Endodermal cell (in vitro differentiated cells): ENCODE results near the gene NFIC. TPM values are rescaled to one million over a fixed set of nuclear protein-coding genes. Genes with fewer than 3 reads are reported as not detected.
A peak's percentile ranks its signal among the peaks of the same experiment; 100 is the strongest.

Experiments used
- DNase-seq: peaks from one replicate; pipeline ENCODE4 v3.0.0-alpha.2; 2017
- H3K27ac ChIP-seq: 2 replicates; pipeline ENCODE4 v1.5.1; 2013; ENCODE audit warnings: mild to moderate bottlenecking, low read depth, low read length, moderate library complexity
- H3K27me3 ChIP-seq: 2 replicates; pipeline ENCODE4 v1.6.1; 2013; ENCODE audit warnings: mild to moderate bottlenecking, low read length, moderate library complexity; ENCODE audit not compliant: insufficient read depth, control insufficient read depth, poor library complexity, severe bottlenecking
- H3K36me3 ChIP-seq: 2 replicates; pipeline ENCODE4 v1.7.0; 2013; ENCODE audit warnings: mild to moderate bottlenecking, low read length, moderate library complexity; ENCODE audit not compliant: control insufficient read depth, insufficient read depth
- H3K4me1 ChIP-seq: one replicate; pipeline ENCODE4 v1.7.0; 2013; ENCODE audit warnings: low read length; ENCODE audit not compliant: control insufficient read depth, insufficient read depth
- H3K4me3 ChIP-seq: 2 replicates; pipeline ENCODE4 v1.5.1; 2013; ENCODE audit warnings: mild to moderate bottlenecking, low read length, moderate library complexity
- H3K9ac ChIP-seq: 2 replicates; pipeline ENCODE4 v1.6.1; 2013; ENCODE audit warnings: mild to moderate bottlenecking, low read length, moderate library complexity; ENCODE audit not compliant: poor library complexity, severe bottlenecking; ENCODE audit errors: extremely low read depth
- H3K9me3 ChIP-seq: 2 replicates; pipeline ENCODE4 v1.6.1; 2013; ENCODE audit warnings: mild to moderate bottlenecking, low read length, moderate library complexity; ENCODE audit not compliant: control insufficient read depth
- H3K27ac Mint-ChIP-seq: 2 replicates; pipeline ENCODE4 v1.8.0; 2020; ENCODE audit warnings: mixed read lengths
- H3K27me3 Mint-ChIP-seq: 2 replicates; pipeline ENCODE4 v1.8.0; 2021; ENCODE audit warnings: mild to moderate bottlenecking, mixed read lengths; ENCODE audit not compliant: insufficient read depth
- H3K36me3 Mint-ChIP-seq: 2 replicates; pipeline ENCODE4 v1.8.0; 2020; ENCODE audit warnings: low read depth, mixed read lengths
- H3K4me1 Mint-ChIP-seq: 2 replicates; pipeline ENCODE4 v1.8.0; 2020; ENCODE audit warnings: mixed read lengths
- H3K4me3 Mint-ChIP-seq: 2 replicates; pipeline ENCODE4 v1.8.0; 2020; ENCODE audit warnings: mild to moderate bottlenecking, moderate library complexity, mixed read lengths
- H3K9me3 Mint-ChIP-seq: 2 replicates; pipeline ENCODE4 v1.8.0; 2020; ENCODE audit warnings: mild to moderate bottlenecking, mixed read lengths
- WGBS, 2 experiments: methylation state at CpG; one replicate each; pipeline versions ENCODE4 v1.1.5 to v1.1.7; 2013; ENCODE audit warnings: missing lambda C conversion rate in 2 of 2, mixed read lengths in 1 of 2; ENCODE audit not compliant: insufficient coverage in 1 of 2, insufficient read length in 1 of 2; 5-methylcytosine and 5-hydroxymethylcytosine counted together
- total RNA-seq, 2 donors: library from RNA; stranded (reverse); fragmentation: NEBNext Ultra II Directional in 1 of 2; extraction: Animal tissue kit (Norgen Biotek cat#: 25700) in 1 of 2; gene quantifications; 2 replicates in 1 of 2; 3 replicates in 1 of 2; pipeline ENCODE4 v1.2.1, GENCODE V29; 2021
- TF ChIP-seq, protein P1 (sequence below): fragments of 200-600 bp; sonication (generic); conservative IDR thresholded peaks from 2 replicates; pipeline ENCODE4 v1.5.0; 2021; ENCODE audit warnings: antibody characterized with exemption, mild to moderate bottlenecking

Gene NFIC
- total RNA-seq, 2 donors from 2014 or later, result 5.2 to 6.6 TPM

- Histone ChIP-seq H3K36me3 (no peaks in the 10 kb centered on the region), H3K9me3 (peaks cover 4% of the 10 kb centered on the region), H3K4me3 (no peak overlapping the region), H3K27me3 (no peaks in the 10 kb centered on the region), H3K27ac (no peak overlapping the region), H3K9ac (no peak overlapping the region), H3K4me1 (no peaks in the 10 kb centered on the region)
- WGBS, 2 experiments, result 89 to 92% methylated on average over 20 to 60 of the region's 62 CpGs
- DNase-seq, result peak; percentile 60
- Mint-ChIP-seq H3K9me3 (peaks cover 7% of the 10 kb centered on the region), H3K27ac (no peak overlapping the region), H3K36me3 (no peaks in the 10 kb centered on the region), H3K27me3 (peaks cover 9% of the 10 kb centered on the region), H3K4me1 (no peaks in the 10 kb centered on the region), H3K4me3 (no peak overlapping the region)
- TF ChIP-seq, protein P1, sequence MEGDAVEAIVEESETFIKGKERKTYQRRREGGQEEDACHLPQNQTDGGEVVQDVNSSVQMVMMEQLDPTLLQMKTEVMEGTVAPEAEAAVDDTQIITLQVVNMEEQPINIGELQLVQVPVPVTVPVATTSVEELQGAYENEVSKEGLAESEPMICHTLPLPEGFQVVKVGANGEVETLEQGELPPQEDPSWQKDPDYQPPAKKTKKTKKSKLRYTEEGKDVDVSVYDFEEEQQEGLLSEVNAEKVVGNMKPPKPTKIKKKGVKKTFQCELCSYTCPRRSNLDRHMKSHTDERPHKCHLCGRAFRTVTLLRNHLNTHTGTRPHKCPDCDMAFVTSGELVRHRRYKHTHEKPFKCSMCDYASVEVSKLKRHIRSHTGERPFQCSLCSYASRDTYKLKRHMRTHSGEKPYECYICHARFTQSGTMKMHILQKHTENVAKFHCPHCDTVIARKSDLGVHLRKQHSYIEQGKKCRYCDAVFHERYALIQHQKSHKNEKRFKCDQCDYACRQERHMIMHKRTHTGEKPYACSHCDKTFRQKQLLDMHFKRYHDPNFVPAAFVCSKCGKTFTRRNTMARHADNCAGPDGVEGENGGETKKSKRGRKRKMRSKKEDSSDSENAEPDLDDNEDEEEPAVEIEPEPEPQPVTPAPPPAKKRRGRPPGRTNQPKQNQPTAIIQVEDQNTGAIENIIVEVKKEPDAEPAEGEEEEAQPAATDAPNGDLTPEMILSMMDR, result no peak
Measured at GRCh38 chr19:3404324-3405260, 38.2 kb downstream of the NFIC start.

- H3K27ac ChIP-seq, result no peak overlapping the region
- no peak overlapping the region for H3K27ac Mint-ChIP-seq
Measured at GRCh38 chr19:3405261-3405653, 38.9 kb downstream of the NFIC start.

GRCh38 chr19:3406571-3407111 lies 40.3 kb downstream of the NFIC start:
- Histone ChIP-seq H3K36me3 (no peaks in the 10 kb centered on the region), H3K27ac (no peak overlapping the region), H3K4me1 (no peaks in the 10 kb centered on the region), H3K9ac (no peak overlapping the region), H3K4me3 (no peak overlapping the region), H3K27me3 (no peaks in the 10 kb centered on the region), H3K9me3 (peaks cover 4% of the 10 kb centered on the region)
- TF ChIP-seq, protein P1, result no peak
- H3K4me1 Mint-ChIP-seq, result no peaks in the 10 kb centered on the region
- peaks cover 7% of the 10 kb centered on the region for H3K9me3 Mint-ChIP-seq
- WGBS, 2 experiments, result 94 to 95% methylated on average over 12 to 14 of the region's 15 CpGs
- peaks cover 13% of the 10 kb centered on the region for H3K27me3 Mint-ChIP-seq
- DNase-seq, result no peak
- H3K27ac Mint-ChIP-seq, result no peak overlapping the region
- no peak overlapping the region for H3K4me3 Mint-ChIP-seq
- no peaks in the 10 kb centered on the region for H3K36me3 Mint-ChIP-seq

More at GRCh38 chr19:3405261-3405653, 38.9 kb downstream of the NFIC start:
- H3K4me3 ChIP-seq, result no peak overlapping the region
- Mint-ChIP-seq H3K36me3 (no peaks in the 10 kb centered on the region), H3K9me3 (peaks cover 7% of the 10 kb centered on the region), H3K4me3 (no peak overlapping the region), H3K27me3 (peaks cover 10% of the 10 kb centered on the region), H3K4me1 (no peaks in the 10 kb centered on the region)
- TF ChIP-seq, protein P1, result no peak
- no peaks in the 10 kb centered on the region for H3K27me3 ChIP-seq
- H3K4me1 ChIP-seq, result no peaks in the 10 kb centered on the region
- no peak for DNase-seq
- H3K9me3 ChIP-seq, result peaks cover 4% of the 10 kb centered on the region
- WGBS, 2 experiments, result 93% methylated on average over 5 of the region's 6 CpGs; no CpG with 5 or more reads in 1 of the 2 experiments
- no peak overlapping the region for H3K9ac ChIP-seq
- H3K36me3 ChIP-seq, result no peaks in the 10 kb centered on the region
